ENCODE results near the gene EFCAB11. TPM values are rescaled to one million over a fixed set of nuclear protein-coding genes. Genes with fewer than 3 reads are reported as not detected.

The EFCAB11 gene
- polyA plus RNA-seq, 1 donor (not counting 4 experiments of a cell fraction or from before 2014, with no cell fraction given) = 12.9 TPM

- dilution Hi-C loops (cut with MboI; ENCODE audit: extremely low pct_ligation_motif_present, low sequenced_read_pairs) = no loop called here
- TF ChIP-seq EZH2 (IDR thresholded peaks at IDR 0.05; ENCODE audit: low read length) (no peak), CTCF (optimal IDR thresholded peaks at IDR 0.05 in 1 of 3, IDR thresholded peaks at IDR 0.05 in 1 of 3, conservative IDR thresholded peaks at IDR 0.05 in 1 of 3; ENCODE audit: extremely low read depth in 1 of 3, insufficient read depth in 2 of 3, low read length in 3 of 3) (no peak)
These were observed 7.2 kb downstream of the EFCAB11 start for GRCh38 chr14:89947344-89947743.

DNA sequence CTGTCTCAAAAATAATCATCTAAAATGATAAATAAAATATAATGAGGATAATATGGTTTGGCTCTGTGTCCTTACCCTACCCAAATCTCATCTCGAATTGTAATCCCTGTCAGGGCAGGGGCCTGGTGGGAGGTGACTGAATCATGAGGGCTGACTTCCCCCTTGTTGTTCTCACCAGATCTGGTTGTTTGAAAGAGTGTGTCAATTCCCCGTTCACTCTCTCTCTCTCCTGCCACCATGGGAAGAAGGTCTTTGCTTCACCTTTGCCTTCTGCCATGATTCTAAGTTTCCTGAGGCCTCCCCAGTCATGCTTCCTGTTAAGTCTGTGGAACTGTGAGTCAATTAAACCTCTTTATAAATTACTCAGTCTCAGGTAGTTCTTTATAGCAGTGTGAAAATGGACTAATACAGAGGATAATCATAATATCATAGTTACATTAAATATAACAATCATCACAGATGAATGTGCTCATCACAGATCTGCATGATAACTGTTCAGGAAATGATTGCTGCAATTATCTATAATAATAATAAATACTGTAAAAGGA lies 12.6 kb downstream of the EFCAB11 start:
- H3K4me2 ChIP-seq (ENCODE audit: control insufficient read depth, extremely low read depth, insufficient read depth, low read depth, low read length) = no peak overlapping the region
- no peak overlapping the region for H3K4me3 ChIP-seq (ENCODE audit: control insufficient read depth in 2 of 3, extremely low read depth in 1 of 3, insufficient read depth in 2 of 3, low read depth in 1 of 3, low read length in 3 of 3)
- no peaks in the 10 kb centered on the region for H3K9me3 ChIP-seq (ENCODE audit: control insufficient read depth, low read depth, low read length)
- H3K9me1 ChIP-seq (ENCODE audit: control insufficient read depth, extremely low read depth, insufficient read depth, low read length) = no peaks in the 10 kb centered on the region
- no peak for FAIRE-seq
- H3K79me2 ChIP-seq (ENCODE audit: control insufficient read depth, insufficient read depth, low read length) = no peaks in the 10 kb centered on the region
- no peaks in the 10 kb centered on the region for H4K20me1 ChIP-seq (ENCODE audit: control insufficient read depth, extremely low read depth, insufficient read depth, low read length)
- no peaks in the 10 kb centered on the region for H3K27me3 ChIP-seq (ENCODE audit: control insufficient read depth, extremely low read depth, insufficient read depth, low read length)
- no peak overlapping the region for H3K27ac ChIP-seq (ENCODE audit: control insufficient read depth, insufficient read depth, low read length)
- no peak overlapping the region for H2AFZ ChIP-seq (ENCODE audit: control insufficient read depth, low read length)
- TF ChIP-seq EZH2 (IDR thresholded peaks at IDR 0.05; ENCODE audit: low read length) (no peak), CTCF (optimal IDR thresholded peaks at IDR 0.05 in 1 of 3, IDR thresholded peaks at IDR 0.05 in 1 of 3, conservative IDR thresholded peaks at IDR 0.05 in 1 of 3; ENCODE audit: extremely low read depth in 1 of 3, insufficient read depth in 2 of 3, low read length in 3 of 3) (no peak)
- dilution Hi-C loops (cut with MboI; ENCODE audit: extremely low pct_ligation_motif_present, low sequenced_read_pairs) = no loop called here
- no peaks in the 10 kb centered on the region for H3K4me1 ChIP-seq (ENCODE audit: control insufficient read depth, extremely low read depth, insufficient read depth, low read length)
- H3K36me3 ChIP-seq (ENCODE audit: control insufficient read depth in 2 of 2, extremely low read depth in 1 of 2, insufficient read depth in 2 of 2, low read length in 2 of 2) = no peaks in the 10 kb centered on the region
- no peak for DNase-seq (ENCODE audit: low read depth, low spot score)
- no peak overlapping the region for H3K9ac ChIP-seq (ENCODE audit: control insufficient read depth, extremely low read depth, insufficient read depth, low read length)

More at GRCh38 chr14:89947344-89947743, 7.2 kb downstream of the EFCAB11 start:
- H3K9me3 ChIP-seq (ENCODE audit: control insufficient read depth, low read depth, low read length) = no peaks in the 10 kb centered on the region
- H3K4me3 ChIP-seq (ENCODE audit: control insufficient read depth in 2 of 3, extremely low read depth in 1 of 3, insufficient read depth in 2 of 3, low read depth in 1 of 3, low read length in 3 of 3) = no peak overlapping the region
- FAIRE-seq = no peak
- H3K27ac ChIP-seq (ENCODE audit: control insufficient read depth, insufficient read depth, low read length) = no peak overlapping the region
- no peak overlapping the region for H2AFZ ChIP-seq (ENCODE audit: control insufficient read depth, low read length)
- H3K4me2 ChIP-seq (ENCODE audit: control insufficient read depth, extremely low read depth, insufficient read depth, low read depth, low read length) = no peak overlapping the region
- no peaks in the 10 kb centered on the region for H3K36me3 ChIP-seq (ENCODE audit: control insufficient read depth in 2 of 2, extremely low read depth in 1 of 2, insufficient read depth in 2 of 2, low read length in 2 of 2)
- H3K79me2 ChIP-seq (ENCODE audit: control insufficient read depth, insufficient read depth, low read length) = no peaks in the 10 kb centered on the region
- H4K20me1 ChIP-seq (ENCODE audit: control insufficient read depth, extremely low read depth, insufficient read depth, low read length) = no peaks in the 10 kb centered on the region
- no peaks in the 10 kb centered on the region for H3K27me3 ChIP-seq (ENCODE audit: control insufficient read depth, extremely low read depth, insufficient read depth, low read length)
- no peaks in the 10 kb centered on the region for H3K9me1 ChIP-seq (ENCODE audit: control insufficient read depth, extremely low read depth, insufficient read depth, low read length)
- no peaks in the 10 kb centered on the region for H3K4me1 ChIP-seq (ENCODE audit: control insufficient read depth, extremely low read depth, insufficient read depth, low read length)
- DNase-seq (ENCODE audit: low read depth, low spot score) = no peak
- H3K9ac ChIP-seq (ENCODE audit: control insufficient read depth, extremely low read depth, insufficient read depth, low read length) = no peak overlapping the region
